GM20000 (cell line): ENCODE results near the gene MIR17HG.

Experiments used
- DNase-seq: peaks from one replicate; pipeline ENCODE4 v3.0.0; 2012; ENCODE audit warnings: low spot score
- CTCF ChIP-seq: IDR thresholded peaks from 2 replicates; pipeline ENCODE4 v1.5.1; 2012; ENCODE audit warnings: mild to moderate bottlenecking, control low read depth; ENCODE audit errors: extremely low read depth, missing control alignments

MIR17HG gene

GRCh38 chr13:91353494-91353893, 6.0 kb downstream of the MIR17HG start:
- TF ChIP-seq CTCF, result no peak

GRCh38 chr13:91355099-91355825, 7.8 kb downstream of the MIR17HG start:
- DNase-seq, result no peak
- TF ChIP-seq CTCF, result no peak

More at GRCh38 chr13:91353494-91353893, 6.0 kb downstream of the MIR17HG start:
- DNase-seq, result no peak

GRCh38 chr13:91355826-91356710, 8.6 kb downstream of the MIR17HG start:
- no peak for TF ChIP-seq CTCF
- no peak for DNase-seq

- no peak for TF ChIP-seq CTCF
- DNase-seq, result no peak
Measured at GRCh38 chr13:91356919-91357612, 9.6 kb downstream of the MIR17HG start.

- DNase-seq, result no peak
- TF ChIP-seq CTCF, result no peak
Measured at GRCh38 chr13:91357613-91358386, 10.3 kb downstream of the MIR17HG start.

- no peak for DNase-seq
- TF ChIP-seq CTCF, result no peak
Measured at GRCh38 chr13:91358387-91358782, 10.9 kb downstream of the MIR17HG start.
